ENCODE results near the gene ENPP6.

DNA sequence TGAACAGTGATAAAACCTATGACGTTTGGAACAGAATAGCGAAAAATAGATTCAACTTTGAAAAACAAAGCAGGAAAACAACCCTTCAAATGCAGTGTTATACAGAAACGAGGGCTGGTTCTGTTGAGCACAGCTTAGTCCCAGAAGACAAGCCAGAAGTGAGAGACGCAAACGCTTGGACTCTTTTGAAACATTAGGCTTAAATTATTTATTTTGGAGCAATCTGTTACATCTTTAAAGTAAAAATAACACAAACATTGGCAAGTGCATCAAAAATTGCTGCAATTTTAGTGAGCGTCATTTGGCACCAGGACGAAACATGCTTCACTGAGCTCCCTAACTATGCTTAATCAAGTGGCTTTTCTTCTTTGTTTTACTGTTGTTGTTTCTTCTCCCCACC is 63.5 kb downstream of the ENPP6 start:
- no peak for TF ChIP-seq POLR2AphosphoS5 (IDR thresholded peaks at IDR 0.05; ENCODE audit: low read depth, low read length)
- no peak for TF ChIP-seq POLR2A (IDR thresholded peaks at IDR 0.05; ENCODE audit: low read depth, low read length)
- TF ChIP-seq TAF1 (IDR thresholded peaks at IDR 0.05; ENCODE audit: borderline replicate concordance, low read depth, low read length): no peak
